Measurements from ENCODE around the gene MMAA. TPM values are rescaled to one million over a fixed set of nuclear protein-coding genes. Genes with fewer than 3 reads are reported as not detected.
"Not testable (repeated sequence)": the region's sequence is repeated elsewhere in the genome, so short reads cannot be mapped to it uniquely, and the experiment has no call there.

MMAA gene
- total RNA-seq, 1 donor, result 4.3 TPM

DNA sequence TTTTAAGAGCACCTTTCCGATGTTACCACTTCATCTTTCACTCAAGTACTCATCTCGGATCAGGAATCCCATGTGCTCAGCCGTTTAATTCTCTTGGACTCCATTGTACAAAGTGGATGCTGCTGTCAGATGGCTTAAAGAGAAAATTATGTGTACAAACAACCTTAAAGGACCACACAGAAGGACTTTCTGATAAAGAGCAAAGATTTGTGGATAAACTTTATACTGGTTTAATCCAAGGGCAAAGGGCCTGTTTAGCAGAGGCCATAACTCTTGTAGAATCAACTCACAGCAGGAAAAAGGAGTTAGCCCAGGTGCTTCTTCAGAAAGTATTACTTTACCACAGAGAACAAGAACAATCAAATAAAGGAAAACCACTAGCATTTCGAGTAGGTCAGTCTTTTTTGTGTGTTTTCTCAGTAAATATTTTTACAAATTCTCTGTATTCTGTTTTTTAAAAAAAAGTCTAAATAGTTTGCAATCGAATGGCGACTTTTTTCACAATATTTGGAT lies 20.1 kb downstream of the MMAA start:
- Histone ChIP-seq H3K79me2 (ENCODE audit: insufficient read depth, low read length) (peaks cover 2% of the 10 kb centered on the region), H3K27me3 (ENCODE audit: insufficient read depth, low read length) (no peaks in the 10 kb centered on the region), H2AFZ (ENCODE audit: low read length) (no peak overlapping the region), H3K4me2 (ENCODE audit: insufficient read depth, low read length) (no peak overlapping the region), H3K36me3 (ENCODE audit: insufficient read depth, low read length) (no peaks in the 10 kb centered on the region), H4K20me1 (ENCODE audit: insufficient read depth, low read length) (no peaks in the 10 kb centered on the region), H3K27ac (ENCODE audit: low read depth, low read length) (no peak overlapping the region), H3K9me3 (ENCODE audit: low read depth, low read length) (no peaks in the 10 kb centered on the region), H3K4me1 (ENCODE audit: insufficient read depth, low read length) (peaks cover 11% of the 10 kb centered on the region), H3K4me3 (ENCODE audit: insufficient read depth, low read length) (no peak overlapping the region)
- TF ChIP-seq, protein P1, sequence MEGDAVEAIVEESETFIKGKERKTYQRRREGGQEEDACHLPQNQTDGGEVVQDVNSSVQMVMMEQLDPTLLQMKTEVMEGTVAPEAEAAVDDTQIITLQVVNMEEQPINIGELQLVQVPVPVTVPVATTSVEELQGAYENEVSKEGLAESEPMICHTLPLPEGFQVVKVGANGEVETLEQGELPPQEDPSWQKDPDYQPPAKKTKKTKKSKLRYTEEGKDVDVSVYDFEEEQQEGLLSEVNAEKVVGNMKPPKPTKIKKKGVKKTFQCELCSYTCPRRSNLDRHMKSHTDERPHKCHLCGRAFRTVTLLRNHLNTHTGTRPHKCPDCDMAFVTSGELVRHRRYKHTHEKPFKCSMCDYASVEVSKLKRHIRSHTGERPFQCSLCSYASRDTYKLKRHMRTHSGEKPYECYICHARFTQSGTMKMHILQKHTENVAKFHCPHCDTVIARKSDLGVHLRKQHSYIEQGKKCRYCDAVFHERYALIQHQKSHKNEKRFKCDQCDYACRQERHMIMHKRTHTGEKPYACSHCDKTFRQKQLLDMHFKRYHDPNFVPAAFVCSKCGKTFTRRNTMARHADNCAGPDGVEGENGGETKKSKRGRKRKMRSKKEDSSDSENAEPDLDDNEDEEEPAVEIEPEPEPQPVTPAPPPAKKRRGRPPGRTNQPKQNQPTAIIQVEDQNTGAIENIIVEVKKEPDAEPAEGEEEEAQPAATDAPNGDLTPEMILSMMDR (IDR thresholded peaks at IDR 0.05; ENCODE audit: extremely low read depth, low read depth, low read length), result no peak
- no peak for DNase-seq (ENCODE audit: insufficient read length, low spot score, missing footprints)

DNA sequence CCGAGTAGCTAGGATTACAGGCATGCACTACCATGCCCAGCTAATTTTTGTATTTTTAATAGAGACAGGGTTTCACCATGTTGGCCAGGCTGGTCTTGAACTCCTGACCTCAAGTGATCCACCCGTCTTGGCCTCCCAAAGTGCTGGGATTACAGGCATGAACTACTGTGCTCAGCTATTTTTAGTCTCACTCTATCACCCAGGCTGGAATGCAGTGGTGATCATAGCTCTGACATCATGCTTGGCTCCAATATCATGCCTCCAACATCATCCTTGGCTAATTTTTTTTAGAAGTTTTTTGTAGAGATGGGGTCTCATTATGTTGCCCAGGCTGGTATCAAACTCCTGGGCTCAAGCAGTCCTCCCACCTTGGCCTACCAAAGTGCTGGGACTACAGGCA lies 21.1 kb downstream of the MMAA start:
- peak overlapping the region; percentile 65 for H3K27ac ChIP-seq (ENCODE audit: low read depth, low read length)

DNA sequence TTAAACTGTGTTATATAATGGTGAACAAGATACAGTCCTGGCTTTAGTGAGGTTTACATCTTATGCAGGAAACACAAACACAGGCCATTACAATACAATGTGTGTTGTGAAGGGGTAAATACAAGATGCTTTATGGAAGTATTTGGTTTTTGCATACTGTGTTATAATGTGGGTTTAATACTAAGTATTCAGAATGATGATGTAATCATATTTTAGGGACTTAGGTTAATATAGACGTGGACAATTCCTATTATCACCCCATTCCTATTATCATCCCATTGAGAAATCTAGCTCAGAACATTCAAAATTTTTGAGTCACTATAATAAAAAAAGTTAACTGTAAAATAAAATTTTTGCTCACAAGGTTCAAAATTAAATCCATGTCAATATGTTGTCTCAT lies 24.1 kb downstream of the MMAA start:
- no peak overlapping the region for H3K4me2 ChIP-seq (ENCODE audit: insufficient read depth, low read length)

More for the DNA sequence above, 21.1 kb downstream of the MMAA start:
- H3K4me2 ChIP-seq (ENCODE audit: insufficient read depth, low read length); H3K79me2 ChIP-seq (ENCODE audit: insufficient read depth, low read length); DNase-seq (ENCODE audit: insufficient read length, low spot score, missing footprints); H3K9me3 ChIP-seq (ENCODE audit: low read depth, low read length); H2AFZ ChIP-seq (ENCODE audit: low read length); H3K36me3 ChIP-seq (ENCODE audit: insufficient read depth, low read length); H3K4me3 ChIP-seq (ENCODE audit: insufficient read depth, low read length); H3K27me3 ChIP-seq (ENCODE audit: insufficient read depth, low read length); H4K20me1 ChIP-seq (ENCODE audit: insufficient read depth, low read length): not testable (repeated sequence)
- H3K4me1 ChIP-seq (ENCODE audit: insufficient read depth, low read length), result peaks cover 11% of the 10 kb centered on the region

DNA sequence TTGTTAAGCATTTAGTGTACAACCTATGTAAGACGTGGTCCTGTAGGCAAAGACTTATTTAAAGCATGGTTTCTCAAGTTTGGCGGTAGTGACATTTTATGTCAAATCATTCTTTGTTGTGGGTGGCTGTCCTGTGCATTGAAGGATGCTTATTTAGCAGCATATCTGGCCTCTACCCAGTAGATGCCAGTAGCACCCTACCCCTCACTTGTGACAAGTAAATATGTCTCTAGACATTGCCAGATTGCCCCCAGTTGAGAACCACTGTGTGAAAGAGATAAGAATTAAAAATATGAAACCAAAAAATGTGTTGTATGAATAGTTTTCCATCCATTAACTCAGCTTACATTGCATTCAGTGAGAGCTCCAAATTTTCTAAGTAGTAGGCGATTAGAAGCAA lies 25.5 kb downstream of the MMAA start:
- H3K36me3 ChIP-seq (ENCODE audit: insufficient read depth, low read length), result no peaks in the 10 kb centered on the region
- H3K4me1 ChIP-seq (ENCODE audit: insufficient read depth, low read length), result peaks cover 5% of the 10 kb centered on the region
- no peak overlapping the region for H3K4me3 ChIP-seq (ENCODE audit: insufficient read depth, low read length)
- H3K27me3 ChIP-seq (ENCODE audit: insufficient read depth, low read length), result no peaks in the 10 kb centered on the region
- TF ChIP-seq, protein P1 (IDR thresholded peaks at IDR 0.05; ENCODE audit: extremely low read depth, low read depth, low read length), result no peak
- no peaks in the 10 kb centered on the region for H4K20me1 ChIP-seq (ENCODE audit: insufficient read depth, low read length)
- no peak for DNase-seq (ENCODE audit: insufficient read length, low spot score, missing footprints)
- H3K79me2 ChIP-seq (ENCODE audit: insufficient read depth, low read length), result no peaks in the 10 kb centered on the region
- H3K4me2 ChIP-seq (ENCODE audit: insufficient read depth, low read length), result no peak overlapping the region
- no peak overlapping the region for H2AFZ ChIP-seq (ENCODE audit: low read length)
- H3K9me3 ChIP-seq (ENCODE audit: low read depth, low read length), result no peaks in the 10 kb centered on the region
- no peak overlapping the region for H3K27ac ChIP-seq (ENCODE audit: low read depth, low read length)

More for the DNA sequence above, 24.1 kb downstream of the MMAA start:
- no peak for DNase-seq (ENCODE audit: insufficient read length, low spot score, missing footprints)
- Histone ChIP-seq H3K4me3 (ENCODE audit: insufficient read depth, low read length) (no peak overlapping the region), H3K27ac (ENCODE audit: low read depth, low read length) (no peak overlapping the region), H3K36me3 (ENCODE audit: insufficient read depth, low read length) (no peaks in the 10 kb centered on the region), H4K20me1 (ENCODE audit: insufficient read depth, low read length) (no peaks in the 10 kb centered on the region), H3K27me3 (ENCODE audit: insufficient read depth, low read length) (no peaks in the 10 kb centered on the region), H3K9me3 (ENCODE audit: low read depth, low read length) (no peaks in the 10 kb centered on the region), H3K79me2 (ENCODE audit: insufficient read depth, low read length) (no peaks in the 10 kb centered on the region), H2AFZ (ENCODE audit: low read length) (no peak overlapping the region), H3K4me1 (ENCODE audit: insufficient read depth, low read length) (peaks cover 7% of the 10 kb centered on the region)
- TF ChIP-seq, protein P1 (IDR thresholded peaks at IDR 0.05; ENCODE audit: extremely low read depth, low read depth, low read length), result no peak

Measured in osteoblast (primary cell).